SK-N-SH (cell line): ENCODE measurements around the gene WDR35.

Experiments used
- CTCF ChIP-seq: fragments of 200-600 bp; sonication (generic); IDR thresholded peaks from 2 replicates; pipeline ENCODE4 v1.6.1; 2017; ENCODE audit warnings: antibody characterized with exemption, mild to moderate bottlenecking, moderate library complexity
- EP300 ChIP-seq, 2 experiments: IDR thresholded peaks; 2 replicates each; pipeline versions ENCODE4 v1.4.0 to v1.6.1; 2012; ENCODE audit warnings: borderline replicate concordance in 1 of 2, low read depth in 1 of 2, low read length in 1 of 2
- NRF1 ChIP-seq: IDR thresholded peaks from 2 replicates; pipeline ENCODE4 v1.6.1; 2012; ENCODE audit warnings: low read depth, mild to moderate bottlenecking, low read length
- TAF1 ChIP-seq: IDR thresholded peaks from 2 replicates; pipeline ENCODE4 v1.6.1; 2012; ENCODE audit warnings: low read depth, mild to moderate bottlenecking, low read length, moderate library complexity, borderline replicate concordance

- TF ChIP-seq CTCF (no peak), EP300 (IDR thresholded peaks at IDR 0.05; ENCODE audit: borderline replicate concordance in 1 of 2, low read depth in 1 of 2, low read length in 1 of 2) (no peak), TAF1 (no peak), NRF1 (no peak)
Measured at GRCh38 chr2:19943189-19943588, 46.7 kb downstream of the WDR35 start.
